ENCODE measurements around the gene ITPR2.

ITPR2 gene

DNA sequence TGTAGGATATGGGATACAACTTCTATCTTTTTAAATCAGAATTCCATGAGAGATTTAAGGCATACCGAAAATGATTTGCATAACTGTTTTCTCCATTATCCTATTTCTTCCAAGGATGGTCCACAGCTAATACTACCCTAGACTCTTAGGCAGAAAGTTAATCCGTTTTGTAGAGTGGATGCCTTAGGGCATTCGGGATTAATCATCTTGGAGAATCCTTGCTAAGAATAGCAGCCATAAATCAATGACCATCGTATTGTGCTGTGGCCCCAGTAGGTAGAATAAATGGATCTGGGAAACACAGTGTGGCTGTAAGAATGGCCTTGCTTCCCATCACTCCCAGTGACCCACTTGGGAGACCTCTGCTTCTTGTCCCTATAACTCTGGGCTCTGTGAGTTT, 538.0 kb downstream of the ITPR2 start:
- DNase-seq (ENCODE audit: low read depth), result no peak

DNA sequence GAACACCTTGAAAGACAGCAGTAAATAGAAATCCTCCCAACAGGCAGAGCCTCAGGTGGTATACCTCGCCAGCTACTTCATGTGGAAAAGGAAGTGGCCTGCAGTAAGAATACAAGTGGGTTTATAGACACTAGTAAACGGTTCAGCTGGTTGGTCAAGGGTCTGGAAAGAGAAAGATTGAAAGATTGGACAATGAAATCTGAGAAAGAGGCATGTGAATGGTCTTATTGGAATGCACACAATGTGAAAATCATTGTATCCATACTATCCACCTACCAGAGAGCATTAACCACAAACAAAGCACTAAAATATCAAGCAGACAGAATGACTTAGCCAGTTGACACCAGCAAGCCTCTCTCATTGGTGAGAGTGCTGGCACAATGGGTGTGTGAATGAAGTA, 539.4 kb downstream of the ITPR2 start:
- no peak for DNase-seq (ENCODE audit: low read depth)

DNA sequence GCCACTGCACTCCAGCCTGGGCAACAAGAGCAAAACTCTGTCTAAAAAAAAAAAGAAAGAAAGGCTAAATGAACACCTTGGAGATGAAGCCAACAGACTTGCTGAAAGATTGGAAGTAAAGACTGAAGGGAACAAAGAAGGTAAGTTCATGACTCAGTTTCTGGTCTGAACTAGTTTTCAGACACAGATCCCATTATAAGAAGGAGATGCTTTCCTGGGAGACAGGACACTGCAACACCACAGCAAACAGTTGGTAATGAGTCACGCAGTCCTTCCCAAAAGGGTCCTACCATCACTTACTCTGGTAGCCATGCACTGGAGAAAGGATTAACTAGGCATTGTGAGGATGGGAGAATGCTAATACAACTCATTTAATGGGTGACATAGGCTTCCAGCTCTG, 540.4 kb downstream of the ITPR2 start:
- DNase-seq (ENCODE audit: low read depth), result no peak

DNA sequence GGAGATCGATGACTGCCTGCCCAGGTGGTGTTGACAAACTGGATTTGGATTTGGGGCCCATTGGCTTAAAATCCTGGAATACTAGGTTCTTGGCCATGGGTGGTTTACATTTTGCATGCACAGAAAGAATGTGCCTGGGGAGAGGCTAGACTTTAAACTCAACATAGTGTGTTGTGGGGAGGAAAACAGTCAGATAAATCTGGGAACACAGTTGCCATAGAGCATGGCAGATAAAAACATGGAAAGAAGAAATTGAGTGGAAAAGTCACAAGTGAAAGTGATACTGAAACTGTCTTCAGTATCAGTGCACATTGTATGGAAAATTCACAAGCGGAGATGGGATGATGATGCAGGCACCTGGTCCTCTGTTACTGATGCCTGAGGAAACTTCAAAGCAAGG, 542.4 kb downstream of the ITPR2 start:
- no peak for DNase-seq (ENCODE audit: low read depth)

DNA sequence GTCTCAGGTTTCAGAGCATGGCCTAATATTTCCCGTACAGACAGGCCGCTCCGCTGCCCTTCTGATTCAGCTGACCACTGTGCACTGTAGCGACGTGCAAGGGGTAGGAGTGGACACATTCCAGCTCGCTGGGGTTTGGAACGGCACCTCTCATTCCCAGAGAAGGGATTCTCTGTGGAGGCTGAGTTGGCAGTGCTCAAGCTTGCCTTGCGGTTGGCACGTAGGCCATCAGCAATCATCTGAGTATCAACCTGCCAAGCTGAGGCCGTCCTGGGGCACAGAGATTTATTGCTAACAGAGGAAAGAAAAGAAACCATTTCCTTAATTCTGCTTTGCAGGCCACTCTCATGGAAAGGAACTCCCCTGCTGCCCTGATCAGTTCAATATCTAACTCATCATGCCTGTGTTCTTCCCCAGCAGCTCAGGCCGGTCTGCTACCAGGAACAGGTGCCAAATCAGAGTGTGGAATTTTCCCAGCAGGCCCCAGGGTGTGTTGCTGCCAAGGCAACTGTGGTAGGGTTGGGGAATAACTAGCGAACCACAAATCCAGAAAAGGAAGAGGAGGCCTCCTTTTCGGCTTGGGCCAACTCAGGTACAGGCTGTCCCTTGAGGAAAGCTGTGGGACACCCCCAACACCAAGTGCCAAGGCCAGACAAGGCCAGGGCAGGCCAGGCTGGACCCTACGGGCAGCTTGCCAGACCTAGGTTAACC, 545.2 kb downstream of the ITPR2 start:
- DNase-seq (ENCODE audit: low read depth), result no peak

Measured in fibroblast of the conjunctiva (primary cell).